Erythroblast (primary cell): ENCODE results near the gene NTSR2.

Experiments used
- GATA1 ChIP-seq: IDR thresholded peaks from 2 replicates; pipeline ENCODE4 v1.6.1; 2011; ENCODE audit warnings: low read depth, mild to moderate bottlenecking, control low read depth, low read length, moderate library complexity
- POLR2A ChIP-seq: IDR thresholded peaks from 2 replicates; pipeline ENCODE4 v1.6.1; 2011; ENCODE audit warnings: mild to moderate bottlenecking, low read length

- TF ChIP-seq POLR2A (no peak), GATA1 (no peak)
Measured at GRCh38 chr2:11652553-11652952, 17.4 kb downstream of the NTSR2 start.
